ENCODE measurements around the gene MMS19.

- TF ChIP-seq POLR2AphosphoS5 (IDR thresholded peaks at IDR 0.05; ENCODE audit: insufficient read depth in 1 of 2, low read depth in 1 of 2) (no peak), CTCF (IDR thresholded peaks at IDR 0.05) (no peak)
Measured at GRCh38 chr10:97445357-97445721, 52.9 kb downstream of the MMS19 start.

Measured in vagina (tissue), 2 donors.